ENCODE results near the gene MAPKAP1. TPM values are rescaled to one million over a fixed set of nuclear protein-coding genes. Genes with fewer than 3 reads are reported as not detected.

MAPKAP1 gene
- total RNA-seq, 1 experiment from 2014 or later = 104 TPM

GRCh38 chr9:125495172-125496119 is 211.6 kb downstream of the MAPKAP1 start:
- in situ Hi-C loops (cut with HindIII; ENCODE audit: low pct_unique_long_range_greater_than_20kb, low sequenced_read_pairs) = no loop called here
- DNase-seq (ENCODE audit: low read depth, low spot score) = peak; percentile 57

GRCh38 chr9:125494653-125494915 is 212.4 kb downstream of the MAPKAP1 start:
- no peak for DNase-seq (ENCODE audit: low read depth, low spot score)
- in situ Hi-C loops (cut with HindIII; ENCODE audit: low pct_unique_long_range_greater_than_20kb, low sequenced_read_pairs) = no loop called here

GRCh38 chr9:125493881-125494652 is 212.9 kb downstream of the MAPKAP1 start:
- DNase-seq (ENCODE audit: low read depth, low spot score) = no peak
- in situ Hi-C loops (cut with HindIII; ENCODE audit: low pct_unique_long_range_greater_than_20kb, low sequenced_read_pairs) = no loop called here

- DNase-seq (ENCODE audit: low read depth, low spot score) = no peak
- in situ Hi-C loops (cut with HindIII; ENCODE audit: low pct_unique_long_range_greater_than_20kb, low sequenced_read_pairs) = no loop called here
These were observed 213.6 kb downstream of the MAPKAP1 start for GRCh38 chr9:125493384-125493783.

GRCh38 chr9:125492719-125493118 is 214.3 kb downstream of the MAPKAP1 start:
- in situ Hi-C loops (cut with HindIII; ENCODE audit: low pct_unique_long_range_greater_than_20kb, low sequenced_read_pairs) = no loop called here
- DNase-seq (ENCODE audit: low read depth, low spot score) = no peak

GRCh38 chr9:125487842-125488241 is 219.2 kb downstream of the MAPKAP1 start:
- in situ Hi-C loops (cut with HindIII; ENCODE audit: low pct_unique_long_range_greater_than_20kb, low sequenced_read_pairs) = no loop called here
- DNase-seq (ENCODE audit: low read depth, low spot score) = no peak

- in situ Hi-C loops (cut with HindIII; ENCODE audit: low pct_unique_long_range_greater_than_20kb, low sequenced_read_pairs) = no loop called here
- DNase-seq (ENCODE audit: low read depth, low spot score) = no peak
These were observed 220.4 kb downstream of the MAPKAP1 start for GRCh38 chr9:125486576-125486975.

GRCh38 chr9:125486152-125486508 is 220.9 kb downstream of the MAPKAP1 start:
- in situ Hi-C loops (cut with HindIII; ENCODE audit: low pct_unique_long_range_greater_than_20kb, low sequenced_read_pairs) = no loop called here
- peak; percentile 17 for DNase-seq (ENCODE audit: low read depth, low spot score)

- in situ Hi-C loops (cut with HindIII; ENCODE audit: low pct_unique_long_range_greater_than_20kb, low sequenced_read_pairs) = no loop called here
- DNase-seq (ENCODE audit: low read depth, low spot score) = no peak
These were observed 221.4 kb downstream of the MAPKAP1 start for GRCh38 chr9:125485471-125486151.

GRCh38 chr9:125484350-125485282 is 222.4 kb downstream of the MAPKAP1 start:
- in situ Hi-C loops (cut with HindIII; ENCODE audit: low pct_unique_long_range_greater_than_20kb, low sequenced_read_pairs) = no loop called here
- no peak for DNase-seq (ENCODE audit: low read depth, low spot score)

- in situ Hi-C loops (cut with HindIII; ENCODE audit: low pct_unique_long_range_greater_than_20kb, low sequenced_read_pairs) = no loop called here
- no peak for DNase-seq (ENCODE audit: low read depth, low spot score)
These were observed 223.3 kb downstream of the MAPKAP1 start for GRCh38 chr9:125483697-125484096.

- DNase-seq (ENCODE audit: low read depth, low spot score) = no peak
- in situ Hi-C loops (cut with HindIII; ENCODE audit: low pct_unique_long_range_greater_than_20kb, low sequenced_read_pairs) = no loop called here
These were observed 227.0 kb downstream of the MAPKAP1 start for GRCh38 chr9:125479846-125480615.

- in situ Hi-C loops (cut with HindIII; ENCODE audit: low pct_unique_long_range_greater_than_20kb, low sequenced_read_pairs) = no loop called here
- DNase-seq (ENCODE audit: low read depth, low spot score) = no peak
These were observed 229.9 kb downstream of the MAPKAP1 start for GRCh38 chr9:125477089-125477544.

- in situ Hi-C loops (cut with HindIII; ENCODE audit: low pct_unique_long_range_greater_than_20kb, low sequenced_read_pairs) = no loop called here
These were observed 230.4 kb downstream of the MAPKAP1 start for GRCh38 chr9:125476645-125477044.

GRCh38 chr9:125475385-125475784 is 231.6 kb downstream of the MAPKAP1 start:
- in situ Hi-C loops (cut with HindIII; ENCODE audit: low pct_unique_long_range_greater_than_20kb, low sequenced_read_pairs) = no loop called here
- DNase-seq (ENCODE audit: low read depth, low spot score) = no peak

More at GRCh38 chr9:125476645-125477044, 230.4 kb downstream of the MAPKAP1 start:
- DNase-seq (ENCODE audit: low read depth, low spot score) = peak; percentile 26

GRCh38 chr9:125472926-125473701 is 233.9 kb downstream of the MAPKAP1 start:
- DNase-seq (ENCODE audit: low read depth, low spot score) = peak; percentile 86

More at GRCh38 chr9:125472926-125473701, 233.9 kb downstream of the MAPKAP1 start:
- in situ Hi-C loops (cut with HindIII; ENCODE audit: low pct_unique_long_range_greater_than_20kb, low sequenced_read_pairs) = no loop called here

All from SK-MEL-5 (cell line).